8988T (cell line): ENCODE results near the gene MCF2L2.

Experiments
- DNase-seq: peaks from one replicate; pipeline ENCODE4 v3.0.0; 2011

Gene MCF2L2

GRCh38 chr3:183226333-183226890 lies 202.0 kb downstream of the MCF2L2 start:
- no peak for DNase-seq

DNA sequence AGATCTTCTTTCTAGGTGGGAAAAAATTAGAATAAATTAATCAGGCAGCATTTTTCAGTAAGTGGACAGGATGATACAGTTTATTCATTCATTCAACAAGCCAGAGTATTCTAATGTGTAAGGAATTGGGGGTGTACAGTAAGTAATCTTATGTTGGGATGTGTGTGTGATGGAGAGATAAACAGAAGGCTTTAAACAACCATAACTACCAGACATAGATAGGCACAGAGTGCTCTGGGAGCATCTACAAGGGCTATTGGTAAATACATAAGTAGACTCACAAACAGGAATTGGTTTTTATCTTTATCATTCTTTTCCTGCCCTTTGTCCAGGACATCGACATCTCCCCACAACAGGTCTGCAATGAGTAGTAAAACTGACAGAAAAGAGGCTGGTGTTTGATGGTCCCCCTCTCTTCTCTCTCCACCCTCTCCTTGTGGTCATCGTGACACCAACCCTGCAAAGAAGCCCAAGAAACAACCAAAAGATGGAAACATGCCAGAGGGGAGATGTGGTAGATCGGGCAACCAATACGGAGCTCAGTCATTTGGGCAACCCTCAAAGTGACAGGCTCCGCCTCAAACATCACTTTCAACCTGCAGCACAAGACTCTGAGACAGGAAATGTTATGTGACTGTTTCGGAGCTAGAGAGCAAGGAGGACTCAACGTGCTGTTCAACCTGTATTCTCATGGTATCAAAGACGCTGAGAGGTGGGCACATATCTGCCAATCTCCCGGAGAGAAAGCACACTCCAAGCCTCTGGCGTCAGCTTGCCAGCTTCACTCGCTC lies 204.0 kb downstream of the MCF2L2 start:
- no peak for DNase-seq

DNA sequence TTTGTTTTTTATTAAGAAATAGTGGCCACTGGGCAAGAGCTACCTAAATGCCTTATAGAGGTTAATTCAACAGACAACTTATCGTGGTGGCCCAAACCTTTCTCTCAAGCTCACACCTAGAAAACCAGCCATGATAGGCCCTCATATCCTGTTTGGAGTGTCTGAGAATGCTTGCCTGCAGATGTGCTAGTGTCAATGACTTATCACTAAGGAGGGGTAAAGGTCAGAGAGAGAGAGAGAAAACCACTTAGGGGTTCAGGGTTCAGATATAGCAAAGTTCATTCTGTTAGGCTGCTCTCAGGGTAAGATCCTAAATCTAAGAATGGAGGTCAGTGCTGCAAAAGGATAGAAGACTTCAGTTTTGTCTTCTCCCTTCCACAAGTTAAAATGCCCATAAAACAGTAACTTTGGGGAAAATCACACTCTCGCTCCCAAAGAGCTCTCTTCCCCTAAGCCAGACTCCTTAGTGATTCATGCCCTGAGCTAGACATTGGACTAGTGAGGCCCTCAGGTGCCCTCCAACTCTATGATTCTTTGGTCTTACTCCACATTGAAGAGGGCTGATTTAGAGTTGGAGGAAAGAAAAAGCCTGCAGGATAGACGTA lies 205.7 kb downstream of the MCF2L2 start:
- no peak for DNase-seq

DNA sequence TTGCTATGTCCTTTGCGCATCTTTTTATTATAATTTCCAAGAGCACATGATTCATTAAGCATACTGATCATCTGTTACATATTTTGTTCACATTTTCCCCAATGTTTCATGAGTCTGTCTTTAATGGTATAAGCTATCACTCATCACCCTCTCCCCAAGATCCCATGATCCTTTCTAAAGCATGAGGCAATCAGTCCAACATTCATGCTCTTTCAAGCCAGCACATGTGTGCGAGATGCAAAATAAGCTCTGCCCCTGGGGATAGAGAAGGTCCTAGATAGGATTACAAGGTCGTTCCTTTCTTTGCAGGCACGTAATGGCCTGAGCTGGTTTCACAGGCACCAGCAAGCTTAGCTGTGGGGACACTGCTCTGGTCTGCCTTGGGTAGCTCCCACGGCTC lies 207.6 kb downstream of the MCF2L2 start:
- no peak for DNase-seq

DNA sequence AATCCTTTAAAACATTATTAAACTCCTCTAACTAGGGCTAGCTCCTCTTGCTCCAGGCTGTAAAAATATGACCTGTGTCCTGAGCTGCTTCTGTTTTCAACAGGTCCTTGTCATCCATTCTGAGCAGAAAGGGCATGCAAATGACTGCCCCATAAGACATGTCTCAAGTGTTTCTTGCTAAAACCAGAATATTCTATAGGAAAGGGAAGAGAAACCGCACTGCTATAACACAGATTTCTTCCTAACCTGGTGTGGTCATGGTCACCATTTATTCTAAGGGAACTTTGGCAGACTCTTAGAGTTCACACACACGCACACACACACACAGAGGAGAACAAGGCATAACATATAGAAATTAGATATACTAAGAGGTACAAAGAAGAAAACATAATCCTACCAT lies 209.6 kb downstream of the MCF2L2 start:
- DNase-seq, result no peak

GRCh38 chr3:183217548-183218332 lies 210.7 kb downstream of the MCF2L2 start:
- no peak for DNase-seq

GRCh38 chr3:183215591-183216202 lies 212.7 kb downstream of the MCF2L2 start:
- no peak for DNase-seq

DNA sequence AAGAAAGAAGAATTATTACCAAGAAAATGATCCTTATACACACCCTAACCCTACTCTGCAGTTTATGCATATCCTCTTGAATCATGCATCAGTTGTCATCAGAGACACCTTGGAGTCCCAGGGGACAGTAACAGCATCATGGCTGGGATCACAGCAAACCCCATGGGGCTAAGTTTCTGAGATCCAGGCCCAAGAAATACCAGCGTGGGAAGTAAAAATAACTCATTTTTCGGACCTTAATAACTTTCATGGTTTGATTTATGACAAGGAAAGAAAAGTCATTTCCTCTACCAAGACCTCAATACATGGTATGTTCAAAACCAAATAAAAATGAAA lies 214.2 kb downstream of the MCF2L2 start:
- DNase-seq, result no peak

DNA sequence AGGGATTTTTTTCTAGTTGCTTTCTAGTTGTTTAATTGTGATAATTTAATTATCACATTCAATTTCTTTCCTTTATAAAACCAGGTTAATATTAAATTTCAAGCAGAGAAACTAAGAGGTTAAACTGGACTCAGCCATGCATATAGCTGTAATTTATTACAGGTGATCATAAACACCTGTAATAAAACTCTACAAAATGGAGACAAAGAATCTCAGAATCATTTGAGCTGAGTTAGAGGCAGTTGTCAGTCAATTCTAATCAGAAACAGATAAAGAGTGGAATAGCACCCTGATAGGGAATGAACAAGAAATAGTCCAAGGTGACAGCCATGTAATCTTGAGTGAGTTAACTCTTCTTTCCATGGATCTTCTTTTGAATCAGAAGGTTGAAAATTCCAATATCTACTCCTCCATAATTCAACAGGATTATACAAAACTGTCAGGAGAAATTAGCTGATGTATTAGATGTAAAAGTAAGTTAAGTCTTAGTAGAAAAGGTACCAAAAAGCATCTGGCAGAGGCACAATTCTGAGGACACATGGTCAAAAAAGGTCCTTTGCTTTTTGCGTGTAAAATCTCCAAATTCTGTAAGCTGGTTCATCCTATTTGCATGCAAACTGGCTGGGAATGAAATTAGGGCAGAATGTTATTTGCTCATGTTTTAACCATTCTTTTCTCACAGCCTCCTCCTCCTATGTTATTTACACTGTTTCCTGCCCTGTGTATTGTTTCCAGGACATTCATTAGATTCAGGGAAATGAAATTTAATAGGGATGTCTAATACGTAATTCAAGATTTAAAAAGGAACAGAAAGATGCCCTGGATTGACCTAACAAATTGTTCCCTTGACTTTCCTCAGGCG lies 214.8 kb downstream of the MCF2L2 start:
- DNase-seq, result no peak

DNA sequence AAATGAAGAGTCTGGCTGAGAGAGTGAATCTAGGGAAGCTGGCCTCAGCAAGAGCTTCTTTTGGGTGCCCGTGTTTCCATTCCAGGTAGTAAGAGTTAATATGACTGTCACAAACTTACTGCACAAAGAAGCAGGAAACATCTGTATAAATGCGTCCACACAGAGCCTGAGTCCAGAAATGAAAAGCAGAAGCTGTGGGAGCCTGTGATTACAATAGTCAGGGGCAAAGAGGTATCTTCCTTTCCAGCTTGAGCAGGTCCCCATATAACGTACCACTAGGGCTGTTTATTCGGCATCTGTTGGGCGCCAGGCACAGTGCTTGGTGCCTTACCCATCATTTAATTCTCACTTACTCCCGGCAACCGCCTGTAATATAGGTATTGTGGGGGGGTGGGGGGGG lies 215.9 kb downstream of the MCF2L2 start:
- no peak for DNase-seq

DNA sequence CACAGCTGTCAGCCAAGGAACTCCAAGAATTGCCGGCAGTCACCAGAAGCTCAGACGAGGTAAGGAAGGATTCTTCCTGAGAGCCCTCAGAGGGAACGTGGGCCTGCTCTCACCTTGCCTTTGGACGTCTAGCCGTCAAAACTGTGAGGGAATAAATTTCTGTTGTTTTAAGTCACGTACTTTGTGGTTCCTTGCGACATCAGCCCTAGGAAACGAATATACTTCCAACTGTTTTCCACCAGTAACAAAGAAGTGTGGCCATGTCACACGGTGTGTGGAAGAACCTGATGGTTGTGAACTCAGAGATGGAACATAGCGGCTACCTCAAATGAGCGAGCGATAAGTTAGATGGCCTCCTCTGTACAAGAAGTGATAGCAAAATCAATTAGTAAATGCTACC lies 216.3 kb downstream of the MCF2L2 start:
- no peak for DNase-seq

GRCh38 chr3:183211352-183211751 lies 217.1 kb downstream of the MCF2L2 start:
- no peak for DNase-seq

DNA sequence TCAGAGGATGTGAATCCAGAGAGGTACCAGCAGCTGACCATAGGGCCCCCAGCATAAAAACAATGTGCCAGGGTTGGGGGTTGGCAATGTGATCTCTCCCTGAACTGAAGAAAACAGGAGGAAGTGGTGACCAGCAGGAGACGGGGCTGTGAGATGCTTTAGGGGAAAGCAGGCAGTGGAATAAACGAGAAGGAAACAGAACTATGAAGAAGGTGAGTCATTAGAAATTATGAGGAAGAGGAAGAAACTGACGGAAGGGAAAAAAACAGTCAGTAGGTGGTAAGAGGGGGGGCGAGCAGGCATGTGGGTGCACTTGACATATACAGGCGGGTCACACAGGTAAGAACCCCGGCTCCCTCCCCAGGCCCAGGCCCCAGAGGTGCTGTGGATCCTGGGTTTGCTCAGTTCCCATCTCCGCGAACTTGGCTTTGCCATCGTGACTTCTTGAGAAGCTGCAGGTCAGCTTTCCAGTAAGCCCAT lies 217.5 kb downstream of the MCF2L2 start:
- no peak for DNase-seq

DNA sequence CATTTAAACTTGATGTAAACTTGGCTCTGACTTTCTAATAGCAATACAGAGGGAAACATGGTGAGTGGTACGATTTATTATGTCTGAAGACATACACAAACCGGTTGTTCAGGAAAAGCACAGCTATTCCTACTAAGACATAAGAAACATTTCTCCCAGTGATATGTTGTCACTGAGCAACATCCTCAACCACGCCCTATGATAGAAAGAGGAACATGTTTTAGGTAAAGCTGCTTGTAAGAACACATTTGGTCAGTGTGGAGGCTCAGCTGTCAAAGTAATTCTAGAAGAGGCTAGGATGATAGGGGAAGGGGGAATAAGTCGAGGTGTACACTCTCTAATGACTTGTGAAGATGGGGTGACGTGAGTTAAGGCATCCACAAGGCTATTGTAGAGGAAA lies 218.1 kb downstream of the MCF2L2 start:
- DNase-seq, result no peak

GRCh38 chr3:183208800-183209199 lies 219.6 kb downstream of the MCF2L2 start:
- no peak for DNase-seq

DNA sequence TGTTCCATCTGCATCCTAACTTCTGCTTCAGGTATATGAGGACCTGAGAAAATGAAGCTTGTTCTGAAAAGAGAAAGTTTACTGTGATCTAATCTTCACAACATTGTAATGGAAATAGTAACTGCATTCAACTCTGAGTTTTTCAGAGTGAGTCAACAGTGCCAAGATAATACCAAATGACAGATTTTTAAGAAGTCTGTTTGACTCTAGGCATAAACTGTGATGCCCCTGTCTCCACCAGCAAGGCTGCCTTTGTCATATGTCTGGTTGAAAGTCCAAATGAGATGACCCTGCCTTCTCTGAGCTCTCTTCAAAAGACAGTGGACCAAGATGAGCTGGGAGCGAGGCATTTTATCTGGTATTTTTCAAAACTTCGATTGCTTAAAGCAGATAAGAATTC lies 220.2 kb downstream of the MCF2L2 start:
- DNase-seq, result no peak

DNA sequence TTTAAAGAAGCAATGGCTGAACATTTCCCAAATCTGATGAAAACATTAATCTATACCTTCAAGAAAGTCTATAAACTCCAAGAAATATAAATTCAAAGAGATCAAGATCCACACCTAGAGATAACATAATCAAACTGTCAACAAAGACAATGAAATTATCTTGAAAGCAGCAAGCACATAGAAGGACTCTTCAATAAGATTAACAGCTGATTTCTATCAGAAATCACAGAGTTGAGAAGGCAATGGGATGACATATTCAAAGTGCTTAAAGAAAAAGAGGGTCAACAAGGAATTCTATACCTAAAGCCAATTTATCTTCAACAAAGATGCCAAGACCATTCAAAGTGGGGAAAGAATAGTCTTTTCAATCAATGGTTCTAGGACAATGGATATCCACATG lies 224.7 kb downstream of the MCF2L2 start:
- DNase-seq, result no peak

DNA sequence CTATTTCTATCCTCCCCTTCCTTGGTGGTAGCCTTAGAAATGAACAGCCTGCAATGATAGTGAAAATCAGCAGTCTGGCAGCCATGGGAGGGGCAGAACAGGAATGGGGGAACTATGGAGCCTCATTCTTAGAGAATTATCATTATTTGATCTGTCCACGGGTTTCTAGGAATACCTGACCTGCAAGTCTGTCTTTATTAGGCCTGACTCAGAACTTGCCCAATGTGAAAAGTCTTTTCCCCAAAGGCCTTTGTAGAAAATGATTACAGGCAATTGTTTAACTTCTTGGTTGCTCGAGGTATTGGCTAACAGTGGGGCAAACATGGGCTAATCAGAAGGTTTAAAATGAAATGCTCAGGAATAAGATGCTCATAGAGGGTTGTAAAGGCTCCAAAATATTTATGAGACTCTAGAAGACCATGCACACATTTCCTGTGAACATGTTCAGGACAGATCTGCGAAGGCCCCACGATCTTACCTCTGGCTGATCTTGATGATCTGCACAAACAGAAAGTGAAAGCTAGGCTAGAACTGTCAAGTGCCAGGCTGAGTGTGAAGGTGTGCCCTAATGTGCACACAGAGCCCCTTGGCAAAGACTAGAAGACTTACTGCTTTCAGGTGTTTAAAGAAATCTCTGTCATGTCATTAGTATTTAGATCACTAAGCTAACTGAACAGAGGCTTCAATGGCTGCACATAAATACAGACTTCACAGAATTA lies 226.3 kb downstream of the MCF2L2 start:
- DNase-seq, result no peak

DNA sequence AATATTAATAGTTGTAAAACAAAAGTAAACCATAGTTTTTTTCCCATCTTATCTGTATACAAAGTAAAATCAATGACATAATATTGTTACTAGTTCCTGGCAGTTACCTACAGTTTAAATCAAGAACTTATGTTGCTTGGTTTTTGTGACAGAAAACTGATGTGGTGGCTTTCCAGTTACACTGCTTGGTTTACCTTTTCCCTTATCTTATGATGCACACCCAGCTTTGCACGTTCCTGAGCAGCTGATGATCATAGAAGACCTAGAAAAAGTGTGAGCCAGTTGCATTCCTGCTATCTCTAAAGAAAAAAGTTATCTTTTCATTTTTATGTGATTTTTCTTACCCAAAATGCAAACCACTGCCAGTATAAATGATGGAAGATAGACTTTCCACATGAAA lies 229.5 kb downstream of the MCF2L2 start:
- DNase-seq, result no peak

- no peak for DNase-seq
These were observed 230.7 kb downstream of the MCF2L2 start for GRCh38 chr3:183197734-183198133.

DNA sequence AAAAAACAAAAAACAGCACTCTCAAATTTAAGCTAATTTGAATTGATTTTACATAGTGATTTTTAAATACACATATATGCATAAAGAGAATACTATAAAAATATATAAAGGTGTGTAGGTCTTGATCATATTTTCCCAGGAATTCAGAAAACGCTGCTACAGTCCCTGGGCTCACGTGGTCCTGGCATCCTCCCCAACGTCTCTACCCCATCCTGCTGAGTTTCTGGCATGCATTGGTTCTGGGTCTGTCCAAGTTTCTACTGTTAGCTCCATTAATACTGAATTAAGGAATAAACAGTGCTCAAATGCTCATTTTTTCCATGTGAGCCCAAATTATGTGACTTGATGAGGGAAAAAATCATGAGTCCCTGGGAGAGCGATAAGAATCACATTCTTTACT lies 233.2 kb downstream of the MCF2L2 start:
- DNase-seq, result no peak
